HCT116 (cell line): ENCODE data around the gene ACER3.

Experiments used
- CEBPB ChIP-seq: IDR thresholded peaks from 2 replicates; pipeline ENCODE4 v1.6.1; 2012; ENCODE audit warnings: low read depth
- EZH2 ChIP-seq: fragments of 200-600 bp; sonication (generic); IDR thresholded peaks from 2 replicates; pipeline ENCODE4 v1.6.1; 2017; ENCODE audit warnings: antibody characterized with exemption, mixed run types
- EZH2phosphoT487 ChIP-seq: fragments of 200-600 bp; IDR thresholded peaks from 2 replicates; pipeline ENCODE4 v1.6.1; 2018; ENCODE audit warnings: antibody characterized with exemption, borderline replicate concordance
- JUND ChIP-seq: IDR thresholded peaks from 2 replicates; pipeline ENCODE4 v1.6.1; 2012
- POLR2A ChIP-seq: IDR thresholded peaks from 2 replicates; pipeline ENCODE4 v1.7.0; 2011; ENCODE audit warnings: borderline replicate concordance; ENCODE audit not compliant: insufficient read depth, insufficient read length; ENCODE audit errors: extremely low read depth
- POLR2AphosphoS5 ChIP-seq: IDR thresholded peaks from 2 replicates; pipeline ENCODE4 v1.6.1; 2011; ENCODE audit warnings: mild to moderate bottlenecking, low read depth, low read length, moderate library complexity
- RAD21 ChIP-seq: IDR thresholded peaks from 2 replicates; pipeline ENCODE4 v1.6.1; 2012; ENCODE audit warnings: low read depth, mild to moderate bottlenecking
- SIN3A ChIP-seq: IDR thresholded peaks from 2 replicates; pipeline ENCODE4 v1.6.1; 2012; ENCODE audit warnings: low read depth
- SP1 ChIP-seq: IDR thresholded peaks from 2 replicates; pipeline ENCODE4 v1.6.1; 2012; ENCODE audit warnings: low read depth
- YY1 ChIP-seq: IDR thresholded peaks from 2 replicates; pipeline ENCODE4 v1.6.1; 2011; ENCODE audit warnings: low read length, low read depth, moderate library complexity, mild to moderate bottlenecking; ENCODE audit not compliant: insufficient replicate concordance; ENCODE audit errors: extremely low read depth
- TF ChIP-seq, protein P1 (sequence below), 3 experiments: fragments of 200-600 bp in 1 of 3; sonication (generic) in 1 of 3; IDR thresholded peaks in 2 of 3; conservative IDR thresholded peaks in 1 of 3; 2 replicates each; pipeline ENCODE4 v1.5.1; 2012 to 2017; ENCODE audit warnings: low read depth in 2 of 3, low read length in 2 of 3, antibody characterized with exemption in 1 of 3, borderline replicate concordance in 1 of 3, control low read depth in 1 of 3, mild to moderate bottlenecking in 1 of 3, mixed read lengths in 1 of 3, mixed run types in 1 of 3, moderate library complexity in 1 of 3; ENCODE audit not compliant: insufficient read depth in 1 of 3
- TF ChIP-seq, protein P2 (sequence below): IDR thresholded peaks from 2 replicates; pipeline ENCODE4 v1.6.1; 2012
- TF ChIP-seq, protein P3 (sequence below): IDR thresholded peaks from 2 replicates; pipeline ENCODE4 v1.6.1; 2012; ENCODE audit warnings: low read depth

DNA sequence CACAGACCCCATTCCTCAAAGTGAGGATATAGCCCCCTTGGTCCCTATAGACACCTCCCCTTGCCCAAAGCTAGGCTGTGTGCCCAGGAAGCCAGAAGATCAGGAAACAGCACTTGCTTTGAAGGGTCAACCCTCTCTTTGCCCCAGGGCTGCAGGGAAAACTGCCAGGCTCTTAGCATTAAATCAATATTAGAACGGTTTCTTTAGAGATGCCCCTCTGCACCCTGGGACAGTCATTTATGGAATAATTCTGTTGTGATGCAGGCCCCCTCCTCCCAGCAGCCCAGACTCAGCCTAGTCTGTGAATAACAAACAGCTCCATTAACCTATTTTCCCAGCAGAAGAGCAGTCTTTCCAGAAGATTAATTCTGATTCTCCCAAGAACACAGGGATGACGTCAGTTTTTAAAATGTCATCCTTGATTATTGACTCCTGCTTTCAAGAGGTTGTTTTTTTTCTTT lies 194.4 kb downstream of the ACER3 start:
- TF ChIP-seq, protein P1, sequence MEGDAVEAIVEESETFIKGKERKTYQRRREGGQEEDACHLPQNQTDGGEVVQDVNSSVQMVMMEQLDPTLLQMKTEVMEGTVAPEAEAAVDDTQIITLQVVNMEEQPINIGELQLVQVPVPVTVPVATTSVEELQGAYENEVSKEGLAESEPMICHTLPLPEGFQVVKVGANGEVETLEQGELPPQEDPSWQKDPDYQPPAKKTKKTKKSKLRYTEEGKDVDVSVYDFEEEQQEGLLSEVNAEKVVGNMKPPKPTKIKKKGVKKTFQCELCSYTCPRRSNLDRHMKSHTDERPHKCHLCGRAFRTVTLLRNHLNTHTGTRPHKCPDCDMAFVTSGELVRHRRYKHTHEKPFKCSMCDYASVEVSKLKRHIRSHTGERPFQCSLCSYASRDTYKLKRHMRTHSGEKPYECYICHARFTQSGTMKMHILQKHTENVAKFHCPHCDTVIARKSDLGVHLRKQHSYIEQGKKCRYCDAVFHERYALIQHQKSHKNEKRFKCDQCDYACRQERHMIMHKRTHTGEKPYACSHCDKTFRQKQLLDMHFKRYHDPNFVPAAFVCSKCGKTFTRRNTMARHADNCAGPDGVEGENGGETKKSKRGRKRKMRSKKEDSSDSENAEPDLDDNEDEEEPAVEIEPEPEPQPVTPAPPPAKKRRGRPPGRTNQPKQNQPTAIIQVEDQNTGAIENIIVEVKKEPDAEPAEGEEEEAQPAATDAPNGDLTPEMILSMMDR (IDR thresholded peaks at IDR 0.05 in 2 of 3, conservative IDR thresholded peaks at IDR 0.05 in 1 of 3; ENCODE audit: borderline replicate concordance in 1 of 3, insufficient read depth in 1 of 3, low read depth in 2 of 3, low read length in 2 of 3) = no peak
- TF ChIP-seq POLR2AphosphoS5 = no peak
- no peak for TF ChIP-seq EZH2phosphoT487
- TF ChIP-seq CEBPB = no peak
- no peak for TF ChIP-seq POLR2A
- TF ChIP-seq, protein P2, sequence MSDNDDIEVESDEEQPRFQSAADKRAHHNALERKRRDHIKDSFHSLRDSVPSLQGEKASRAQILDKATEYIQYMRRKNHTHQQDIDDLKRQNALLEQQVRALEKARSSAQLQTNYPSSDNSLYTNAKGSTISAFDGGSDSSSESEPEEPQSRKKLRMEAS = no peak
- no peak for TF ChIP-seq EZH2
- TF ChIP-seq JUND = no peak
- no peak for TF ChIP-seq SIN3A
- no peak for TF ChIP-seq YY1
- no peak for TF ChIP-seq RAD21
- TF ChIP-seq, protein P3, sequence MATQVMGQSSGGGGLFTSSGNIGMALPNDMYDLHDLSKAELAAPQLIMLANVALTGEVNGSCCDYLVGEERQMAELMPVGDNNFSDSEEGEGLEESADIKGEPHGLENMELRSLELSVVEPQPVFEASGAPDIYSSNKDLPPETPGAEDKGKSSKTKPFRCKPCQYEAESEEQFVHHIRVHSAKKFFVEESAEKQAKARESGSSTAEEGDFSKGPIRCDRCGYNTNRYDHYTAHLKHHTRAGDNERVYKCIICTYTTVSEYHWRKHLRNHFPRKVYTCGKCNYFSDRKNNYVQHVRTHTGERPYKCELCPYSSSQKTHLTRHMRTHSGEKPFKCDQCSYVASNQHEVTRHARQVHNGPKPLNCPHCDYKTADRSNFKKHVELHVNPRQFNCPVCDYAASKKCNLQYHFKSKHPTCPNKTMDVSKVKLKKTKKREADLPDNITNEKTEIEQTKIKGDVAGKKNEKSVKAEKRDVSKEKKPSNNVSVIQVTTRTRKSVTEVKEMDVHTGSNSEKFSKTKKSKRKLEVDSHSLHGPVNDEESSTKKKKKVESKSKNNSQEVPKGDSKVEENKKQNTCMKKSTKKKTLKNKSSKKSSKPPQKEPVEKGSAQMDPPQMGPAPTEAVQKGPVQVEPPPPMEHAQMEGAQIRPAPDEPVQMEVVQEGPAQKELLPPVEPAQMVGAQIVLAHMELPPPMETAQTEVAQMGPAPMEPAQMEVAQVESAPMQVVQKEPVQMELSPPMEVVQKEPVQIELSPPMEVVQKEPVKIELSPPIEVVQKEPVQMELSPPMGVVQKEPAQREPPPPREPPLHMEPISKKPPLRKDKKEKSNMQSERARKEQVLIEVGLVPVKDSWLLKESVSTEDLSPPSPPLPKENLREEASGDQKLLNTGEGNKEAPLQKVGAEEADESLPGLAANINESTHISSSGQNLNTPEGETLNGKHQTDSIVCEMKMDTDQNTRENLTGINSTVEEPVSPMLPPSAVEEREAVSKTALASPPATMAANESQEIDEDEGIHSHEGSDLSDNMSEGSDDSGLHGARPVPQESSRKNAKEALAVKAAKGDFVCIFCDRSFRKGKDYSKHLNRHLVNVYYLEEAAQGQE = no peak
- no peak for TF ChIP-seq SP1
